Measurements from ENCODE around the gene RNASE8. TPM values are rescaled to one million over a fixed set of nuclear protein-coding genes. Genes with fewer than 3 reads are reported as not detected.

RNASE8 gene
- total RNA-seq, 1 donor from 2014 or later = not detected

- intact Hi-C loops (cut with micrococcal nuclease) = no loop called here
These were observed 33.5 kb downstream of the RNASE8 start for GRCh38 chr14:21090940-21091663.

GRCh38 chr14:21091821-21092272 is 34.2 kb downstream of the RNASE8 start:
- intact Hi-C loops (cut with micrococcal nuclease) = loop anchor here (1.0 kb wide), 3 partner anchors 12 to 78 kb away; no protein-coding TSS in a partner anchor

- intact Hi-C loops (cut with micrococcal nuclease) = loop anchor here (1.0 kb wide), 3 partner anchors 12 to 78 kb away; no protein-coding TSS in a partner anchor
These were observed 34.8 kb downstream of the RNASE8 start for GRCh38 chr14:21092273-21093011.

GRCh38 chr14:21093018-21093417 is 35.4 kb downstream of the RNASE8 start:
- intact Hi-C loops (cut with micrococcal nuclease) = no loop called here

GRCh38 chr14:21093769-21094681 is 36.4 kb downstream of the RNASE8 start:
- intact Hi-C loops (cut with micrococcal nuclease) = no loop called here

GRCh38 chr14:21095430-21096205 is 38.0 kb downstream of the RNASE8 start:
- intact Hi-C loops (cut with micrococcal nuclease) = no loop called here

GRCh38 chr14:21096438-21096837 is 38.8 kb downstream of the RNASE8 start:
- intact Hi-C loops (cut with micrococcal nuclease) = no loop called here

- intact Hi-C loops (cut with micrococcal nuclease) = no loop called here
These were observed 39.5 kb downstream of the RNASE8 start for GRCh38 chr14:21096978-21097635.

GRCh38 chr14:21097636-21098075 is 40.0 kb downstream of the RNASE8 start:
- intact Hi-C loops (cut with micrococcal nuclease) = no loop called here

- intact Hi-C loops (cut with micrococcal nuclease) = no loop called here
These were observed 40.7 kb downstream of the RNASE8 start, which contains the start of gene ZNF219 for GRCh38 chr14:21098076-21098891. TSS of gene ZNF219 (minus strand) at chr14:21098655. CDS start at chr14:21093591, 5,064 bp downstream.

- intact Hi-C loops (cut with micrococcal nuclease) = no loop called here
These were observed 41.4 kb downstream of the RNASE8 start for GRCh38 chr14:21098892-21099595.

GRCh38 chr14:21099596-21099985 is 42.0 kb downstream of the RNASE8 start:
- intact Hi-C loops (cut with micrococcal nuclease) = no loop called here

GRCh38 chr14:21100931-21101330 is 43.3 kb downstream of the RNASE8 start, which contains the start of gene TMEM253:
TSS of gene TMEM253 (plus strand) at chr14:21101066. CDS start at chr14:21101344, 278 bp downstream.
- intact Hi-C loops (cut with micrococcal nuclease) = loop anchor here (5.0 kb wide), 2 partner anchors 244 to 489 kb away; no protein-coding TSS in a partner anchor

- intact Hi-C loops (cut with micrococcal nuclease) = loop anchor here (2.0 to 5.0 kb wide), 5 partner anchors 245 to 490 kb away; partner anchors contain the start of genes CHD8, RAB2B and TOX4
These were observed 44.3 kb downstream of the RNASE8 start for GRCh38 chr14:21101802-21102413.

- intact Hi-C loops (cut with micrococcal nuclease) = loop anchor here (1.0 to 5.0 kb wide), 11 partner anchors 15 to 490 kb away; partner anchors contain the start of genes CHD8, HNRNPC, METTL3 and RAB2B
These were observed 45.1 kb downstream of the RNASE8 start for GRCh38 chr14:21102521-21103410.

GRCh38 chr14:21103411-21103709 is 45.7 kb downstream of the RNASE8 start:
- intact Hi-C loops (cut with micrococcal nuclease) = loop anchor here (1.0 to 5.0 kb wide), 11 partner anchors 16 to 491 kb away; partner anchors contain the start of genes CHD8, HNRNPC, METTL3 and RAB2B

Data from T-helper 1 cell treated with Interleukin-12 subunit alpha and Interleukin-12 subunit beta and Interleukin-4 antibody, amounts not matched to agents 30 ng/mL and 1 ng/mL, for 36 hours (primary cell).